ENCODE measurements around the gene TRDMT1.

DNA sequence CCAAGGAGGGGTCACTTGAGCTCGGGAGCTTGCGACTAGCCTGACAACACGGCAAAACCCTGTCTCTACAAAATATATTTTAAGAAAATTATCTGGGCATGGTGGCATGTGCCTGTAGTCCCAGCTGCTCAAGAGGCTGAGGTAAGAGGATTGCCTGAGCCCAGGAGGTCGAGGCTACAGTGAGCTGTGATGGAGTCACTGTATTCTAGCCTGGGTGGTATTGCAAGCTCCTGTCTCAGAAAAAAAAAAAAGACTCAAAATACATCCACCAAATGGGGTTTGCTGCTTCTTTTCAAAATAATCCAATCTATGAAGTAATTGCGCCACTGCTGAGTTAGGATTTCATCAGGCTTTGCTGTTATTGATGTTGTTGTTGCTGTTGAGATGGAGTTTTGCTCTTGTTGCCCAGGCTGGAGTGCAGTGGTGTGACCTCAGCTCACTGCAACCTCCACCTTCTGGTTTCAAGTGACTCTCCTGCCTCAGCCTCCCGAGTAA, 15.5 kb upstream of the TRDMT1 start:
- TF ChIP-seq, protein P1, sequence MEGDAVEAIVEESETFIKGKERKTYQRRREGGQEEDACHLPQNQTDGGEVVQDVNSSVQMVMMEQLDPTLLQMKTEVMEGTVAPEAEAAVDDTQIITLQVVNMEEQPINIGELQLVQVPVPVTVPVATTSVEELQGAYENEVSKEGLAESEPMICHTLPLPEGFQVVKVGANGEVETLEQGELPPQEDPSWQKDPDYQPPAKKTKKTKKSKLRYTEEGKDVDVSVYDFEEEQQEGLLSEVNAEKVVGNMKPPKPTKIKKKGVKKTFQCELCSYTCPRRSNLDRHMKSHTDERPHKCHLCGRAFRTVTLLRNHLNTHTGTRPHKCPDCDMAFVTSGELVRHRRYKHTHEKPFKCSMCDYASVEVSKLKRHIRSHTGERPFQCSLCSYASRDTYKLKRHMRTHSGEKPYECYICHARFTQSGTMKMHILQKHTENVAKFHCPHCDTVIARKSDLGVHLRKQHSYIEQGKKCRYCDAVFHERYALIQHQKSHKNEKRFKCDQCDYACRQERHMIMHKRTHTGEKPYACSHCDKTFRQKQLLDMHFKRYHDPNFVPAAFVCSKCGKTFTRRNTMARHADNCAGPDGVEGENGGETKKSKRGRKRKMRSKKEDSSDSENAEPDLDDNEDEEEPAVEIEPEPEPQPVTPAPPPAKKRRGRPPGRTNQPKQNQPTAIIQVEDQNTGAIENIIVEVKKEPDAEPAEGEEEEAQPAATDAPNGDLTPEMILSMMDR (IDR thresholded peaks at IDR 0.05) = no peak
- no peak for TF ChIP-seq POLR2AphosphoS5 (IDR thresholded peaks at IDR 0.05)
- TF ChIP-seq POLR2A (IDR thresholded peaks at IDR 0.05) = no peak

Measured in transverse colon (tissue), 4 donors.